GM21528 (cell line): ENCODE data around the gene ARHGAP24.
A peak's percentile ranks its signal among the peaks of the same experiment; 100 is the strongest.

Source experiments
- ATAC-seq: cut with Tn5 transposase; IDR thresholded peaks from one replicate; pipeline ENCODE4 v1.9.1; 2021; ENCODE audit warnings: mild to moderate bottlenecking, moderate library complexity; ENCODE audit not compliant: unreplicated experiment, low FRiP score

Gene ARHGAP24

GRCh38 chr4:86036736-86037135 lies 561.8 kb downstream of the ARHGAP24 start:
- ATAC-seq = no peak

- ATAC-seq = no peak
Measured at GRCh38 chr4:86038037-86038436, 563.1 kb downstream of the ARHGAP24 start.

- ATAC-seq = peak; percentile 79
Measured at GRCh38 chr4:86043755-86044592, 569.0 kb downstream of the ARHGAP24 start.

- ATAC-seq = no peak
Measured at GRCh38 chr4:86044593-86044985, 569.6 kb downstream of the ARHGAP24 start.

GRCh38 chr4:86048426-86048825 lies 573.5 kb downstream of the ARHGAP24 start:
- no peak for ATAC-seq

GRCh38 chr4:86050496-86050895 lies 575.5 kb downstream of the ARHGAP24 start:
- ATAC-seq = no peak
